Measurements from ENCODE around the gene PDIK1L.

The PDIK1L gene

DNA sequence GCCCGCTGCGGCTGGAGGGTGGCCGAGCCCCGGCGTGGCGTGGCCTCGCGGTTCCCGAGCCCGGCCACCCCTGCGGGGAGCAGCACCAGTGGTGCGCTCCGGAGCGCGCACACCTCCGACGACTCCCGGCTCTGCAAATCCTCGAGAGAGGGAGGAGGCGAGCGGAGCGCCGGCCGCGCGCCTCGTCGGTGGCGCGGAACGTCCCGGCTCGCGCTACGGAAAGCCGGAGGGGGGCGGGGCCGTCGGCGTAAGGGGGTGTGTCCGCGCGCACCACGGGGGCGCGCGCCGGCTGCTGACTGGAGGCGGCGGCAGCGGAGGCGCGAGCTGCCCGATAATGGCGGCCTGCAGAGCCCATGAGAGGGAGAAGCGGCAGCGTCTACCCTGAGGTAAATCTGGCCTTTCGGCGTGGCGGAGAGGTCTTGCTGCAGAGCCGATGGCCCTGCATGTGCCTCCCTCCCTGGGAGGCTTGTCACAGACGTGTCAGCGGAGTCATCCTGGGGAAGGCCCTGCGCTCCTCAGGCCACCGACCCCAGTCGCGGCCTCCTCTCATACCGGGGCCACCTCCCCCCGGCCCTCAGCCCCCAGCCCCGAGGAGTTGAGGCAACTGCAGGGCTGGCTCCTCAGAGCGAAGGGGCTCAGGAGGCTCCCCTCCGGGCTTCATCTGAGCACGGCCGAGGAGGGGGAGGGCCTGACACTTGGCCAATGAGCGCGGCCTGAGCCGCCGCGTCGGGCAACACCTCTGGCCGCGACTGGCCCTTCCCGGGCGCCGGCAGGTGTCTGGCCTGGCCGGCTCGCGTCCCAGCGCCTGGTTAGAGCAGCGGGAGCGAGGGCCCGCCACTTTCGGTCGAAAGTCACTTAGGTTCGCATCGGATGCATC is at the start of gene PDIK1L:
Gene PDIK1L, plus strand, starts transcription at position 295 of the 877 bp plus-strand sequence. CDS start 2,485 bp downstream, outside the sequence.
- peak; percentile 92 to 93 for DNase-seq (ENCODE audit: low read depth in 2 of 2)

- DNase-seq (ENCODE audit: low read depth in 2 of 2): no peak
These were observed 47.1 kb upstream of the PDIK1L start for GRCh38 chr1:26064553-26064952.

- DNase-seq (ENCODE audit: low read depth in 2 of 2): no peak
These were observed 45.5 kb upstream of the PDIK1L start for GRCh38 chr1:26066160-26066559.

DNA sequence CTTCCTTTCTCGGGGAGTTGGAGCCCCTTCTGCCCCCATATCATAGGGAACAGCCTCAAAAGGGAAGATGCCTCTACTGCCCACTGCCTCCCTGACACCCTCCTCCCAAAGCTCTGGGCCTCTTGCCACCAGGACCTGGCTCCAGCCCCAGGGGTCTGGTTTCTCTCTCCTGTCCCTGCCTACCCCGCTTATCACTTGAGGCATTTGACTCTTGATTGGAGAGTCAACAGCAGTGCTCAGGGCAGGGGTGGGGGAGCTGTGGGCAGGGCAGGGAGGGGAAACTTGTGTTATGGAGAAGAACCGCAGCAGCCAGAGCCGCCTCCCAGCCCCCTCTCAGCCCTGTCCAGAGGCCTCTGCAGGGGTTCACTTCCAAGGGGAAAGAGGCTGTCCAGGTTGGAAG is 44.8 kb upstream of the PDIK1L start:
- DNase-seq (ENCODE audit: low read depth in 2 of 2): no peak

- no peak for DNase-seq (ENCODE audit: low read depth in 2 of 2)
These were observed 44.2 kb upstream of the PDIK1L start, which contains the start of gene TRIM63 for GRCh38 chr1:26067432-26067911. TSS of gene TRIM63 (minus strand) at chr1:26067630. CDS start at chr1:26067494, 136 bp downstream.

- DNase-seq (ENCODE audit: low read depth in 2 of 2): no peak
These were observed 41.7 kb upstream of the PDIK1L start for GRCh38 chr1:26069941-26070295.

GRCh38 chr1:26070296-26070962 is 41.2 kb upstream of the PDIK1L start:
- DNase-seq (ENCODE audit: low read depth in 2 of 2): no peak

DNA sequence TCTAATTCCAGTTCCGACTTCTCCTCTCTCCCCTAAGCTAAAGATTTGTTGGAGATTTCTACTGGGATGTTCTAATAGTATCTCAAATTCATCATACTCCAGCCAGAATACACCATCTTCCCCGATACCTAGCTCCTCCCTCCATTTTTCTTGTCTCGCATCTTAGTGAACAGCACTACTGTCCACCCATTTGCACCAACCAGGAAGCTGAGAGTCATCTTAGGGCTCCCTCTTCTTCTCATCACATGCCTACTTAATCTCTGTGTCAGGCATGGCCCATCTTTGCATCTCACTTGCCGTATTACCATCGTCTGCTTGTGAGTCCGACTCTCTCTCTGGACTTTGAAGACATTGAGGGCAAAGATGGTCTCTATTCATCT is 40.7 kb upstream of the PDIK1L start:
- no peak for DNase-seq (ENCODE audit: low read depth in 2 of 2)

GRCh38 chr1:26072305-26072704 is 39.3 kb upstream of the PDIK1L start:
- no peak for DNase-seq (ENCODE audit: low read depth in 2 of 2)

DNA sequence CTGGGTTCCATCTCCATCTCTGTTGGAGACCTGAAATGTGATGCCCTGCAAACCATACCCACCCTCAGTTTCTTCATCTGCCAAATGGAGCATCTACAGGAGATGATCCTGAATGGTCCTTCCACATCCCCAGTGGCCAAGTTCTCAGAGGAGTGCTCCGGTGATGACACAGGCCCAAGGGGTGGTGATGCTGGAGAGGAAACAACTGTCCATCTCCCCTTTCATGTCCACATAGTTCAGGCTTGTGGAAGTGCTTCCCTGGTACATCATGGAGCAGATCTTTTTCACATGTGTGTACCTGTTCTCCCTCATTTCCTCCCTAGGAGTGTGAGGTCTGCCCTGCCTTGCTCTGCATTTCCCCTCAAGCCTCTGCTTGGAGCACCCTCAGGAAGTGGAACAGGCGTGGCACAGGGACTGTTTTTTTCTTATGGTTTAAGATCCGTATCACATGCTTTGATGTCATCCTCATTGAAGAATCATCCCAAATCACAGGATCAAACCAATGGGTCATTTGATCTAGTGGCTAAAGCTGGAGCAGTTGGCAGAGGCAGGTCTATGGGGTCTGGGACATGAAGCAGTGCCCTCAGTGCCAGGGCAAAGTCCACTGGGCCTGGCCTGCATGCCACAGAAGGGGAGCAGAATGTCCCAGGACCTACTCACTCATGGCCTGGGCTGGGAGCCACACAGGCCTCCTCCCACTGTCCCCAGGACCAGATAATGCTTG is 36.0 kb upstream of the PDIK1L start:
- DNase-seq (ENCODE audit: low read depth in 2 of 2): no peak

GRCh38 chr1:26077524-26077923 is 34.1 kb upstream of the PDIK1L start:
- DNase-seq (ENCODE audit: low read depth in 2 of 2): no peak

GRCh38 chr1:26078286-26079177 is 33.1 kb upstream of the PDIK1L start:
- no peak for DNase-seq (ENCODE audit: low read depth in 2 of 2)

GRCh38 chr1:26079178-26079563 is 32.5 kb upstream of the PDIK1L start:
- no peak for DNase-seq (ENCODE audit: low read depth in 2 of 2)

GRCh38 chr1:26079960-26080814 is 31.4 kb upstream of the PDIK1L start:
- no peak for DNase-seq (ENCODE audit: low read depth in 2 of 2)

DNA sequence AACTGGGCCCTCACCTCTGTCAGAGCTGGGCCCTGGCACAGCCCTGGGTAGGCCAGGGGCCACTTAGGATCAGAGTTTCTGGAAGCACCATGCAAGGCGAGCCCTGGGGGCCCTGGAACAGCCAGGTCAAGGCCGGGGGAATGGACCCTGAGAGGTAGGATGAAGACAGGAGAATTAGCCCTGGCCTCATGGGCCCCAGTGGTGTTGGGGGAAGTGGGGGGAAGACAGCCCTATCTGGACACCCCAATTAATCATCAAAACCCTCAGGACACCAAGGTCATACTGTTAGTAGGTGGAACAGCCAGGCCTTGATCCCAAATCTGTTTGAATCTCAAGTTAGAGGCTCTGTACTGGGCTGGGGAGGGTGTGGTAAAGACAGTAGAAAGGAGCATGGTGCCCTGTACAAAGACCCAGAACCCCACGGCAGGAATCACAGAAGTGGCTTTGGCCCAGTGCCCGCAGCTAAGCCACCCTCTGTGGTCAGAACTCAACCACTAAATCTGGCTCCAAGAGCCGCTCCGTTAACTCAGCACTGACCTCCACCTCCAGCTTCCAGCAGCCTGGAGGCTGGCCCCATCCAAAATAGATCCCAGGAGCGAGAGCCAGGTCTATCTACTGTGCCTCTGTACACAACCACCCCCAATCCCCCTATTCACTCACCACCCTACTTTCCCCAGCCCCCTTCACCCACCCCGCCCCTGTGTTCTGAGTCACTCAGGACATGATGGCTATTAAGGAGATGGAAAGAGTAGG is 30.2 kb upstream of the PDIK1L start:
- no peak for DNase-seq (ENCODE audit: low read depth in 2 of 2)

DNA sequence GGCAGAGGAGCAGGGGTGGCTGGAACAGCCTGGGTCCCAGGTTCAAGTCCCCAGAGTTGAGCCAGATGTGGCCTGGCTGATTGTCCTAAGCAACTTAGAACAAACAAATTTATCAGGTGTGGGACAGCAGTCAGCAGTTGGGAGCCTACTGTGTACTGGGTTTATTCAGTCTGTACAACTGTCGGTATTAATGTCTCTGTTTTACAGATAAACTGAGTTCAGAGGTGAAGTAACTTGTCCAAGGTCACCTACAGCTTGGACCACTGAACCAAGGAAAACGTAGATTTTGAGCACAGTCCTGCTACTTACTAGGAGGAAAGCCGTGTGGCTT is 29.6 kb upstream of the PDIK1L start:
- DNase-seq (ENCODE audit: low read depth in 2 of 2): no peak

GRCh38 chr1:26083208-26083607 is 28.4 kb upstream of the PDIK1L start:
- DNase-seq (ENCODE audit: low read depth in 2 of 2): no peak

DNA sequence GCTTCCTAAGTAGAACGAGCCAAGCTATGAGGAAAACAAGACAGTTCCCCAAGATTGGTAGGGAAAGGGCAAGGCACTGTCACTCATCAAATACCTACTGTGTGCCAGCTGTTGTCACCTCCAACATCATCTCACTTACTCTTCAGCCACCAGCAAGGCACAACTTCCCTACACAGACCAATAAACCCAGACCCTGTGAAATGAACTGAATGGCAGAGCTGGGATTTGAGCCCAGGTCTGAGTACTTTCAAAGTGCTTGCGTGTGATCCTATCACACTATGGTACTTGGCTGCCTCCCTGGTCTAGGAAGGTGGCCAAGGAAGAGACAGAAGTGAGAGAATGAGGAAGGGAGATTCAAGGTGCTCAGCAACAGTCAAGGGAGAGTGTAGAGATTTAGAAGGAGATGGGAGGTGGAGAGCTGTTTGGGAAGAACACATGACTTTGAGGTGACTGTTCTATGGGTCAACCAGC is 27.5 kb upstream of the PDIK1L start:
- no peak for DNase-seq (ENCODE audit: low read depth in 2 of 2)

GRCh38 chr1:26084844-26085243 is 26.8 kb upstream of the PDIK1L start:
- DNase-seq (ENCODE audit: low read depth in 2 of 2): no peak

DNA sequence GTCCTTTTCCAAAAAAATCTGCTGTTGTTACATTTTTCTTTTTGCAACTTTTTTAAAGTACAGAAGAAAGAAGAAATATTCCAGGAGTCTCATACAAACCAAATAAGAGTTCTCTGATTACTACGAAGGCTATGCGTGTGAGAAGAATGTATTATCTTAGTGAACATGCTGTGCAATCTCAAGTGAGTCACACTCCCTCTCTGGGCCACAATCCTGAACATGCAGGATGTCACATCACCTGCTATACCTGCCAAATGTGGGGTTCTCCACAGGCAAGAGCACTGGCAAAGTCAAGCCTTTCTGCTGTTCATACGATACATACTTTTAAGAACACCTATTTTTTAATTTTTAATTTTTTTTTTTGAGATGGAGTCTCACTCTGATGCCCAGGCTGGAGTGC is 22.5 kb upstream of the PDIK1L start:
- DNase-seq (ENCODE audit: low read depth in 2 of 2): no peak

Data from activated CD4-positive, alpha-beta T cell treated with anti-CD3 and anti-CD28 coated beads for 24 hours (primary cell).